ENCODE results near the gene NOP16. TPM values are rescaled to one million over a fixed set of nuclear protein-coding genes. Genes with fewer than 3 reads are reported as not detected.

Gene NOP16
- total and polyA plus RNA-seq, 2 donors (not counting 1 experiment from before 2014, with no cell fraction given) = 11.1 to 26.3 TPM

DNA sequence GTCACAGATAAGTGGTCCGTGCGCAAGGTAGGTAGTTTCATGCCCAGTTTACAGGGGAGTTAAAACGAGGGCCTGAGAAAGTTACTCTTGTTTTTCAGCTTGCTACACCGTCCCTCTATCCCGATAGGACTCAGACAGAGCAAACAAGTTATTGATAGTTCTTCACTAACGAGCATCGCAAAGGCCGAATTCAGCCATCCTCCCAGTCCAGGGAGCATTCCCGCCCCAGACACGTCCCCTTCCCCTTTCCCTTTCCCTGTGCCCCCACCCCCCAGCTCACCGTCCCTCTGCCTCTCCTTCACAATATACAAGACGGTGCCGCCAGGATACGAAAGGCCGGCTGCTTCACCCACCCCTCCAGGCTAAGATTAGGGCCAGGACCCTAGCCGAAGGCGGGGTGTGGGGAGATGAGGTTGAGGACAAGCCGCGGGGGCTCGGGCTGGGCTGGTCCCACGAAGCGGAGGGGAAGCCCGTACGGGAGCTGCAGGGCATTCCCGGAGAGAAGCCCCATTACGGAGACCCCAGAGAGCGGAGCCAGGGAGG, 27.4 kb downstream of the NOP16 start:
- Histone ChIP-seq H3K27ac (ENCODE audit: insufficient read depth, low read length) (peak overlapping the region; percentile 62), H3K9ac (ENCODE audit: insufficient read depth, low read length) (peak overlapping the region; percentile 84), H3K36me3 (ENCODE audit: control insufficient read depth, insufficient read depth, low read length) (peaks cover 5% of the 10 kb centered on the region), H3K79me2 (ENCODE audit: control insufficient read depth, insufficient read depth, low read length) (peaks cover 37% of the 10 kb centered on the region), H3K4me3 (replicated peaks in 1 of 4; ENCODE audit: control extremely low read depth in 1 of 4, insufficient read depth in 1 of 4, low read depth in 3 of 4, low read length in 4 of 4) (peak overlapping the region; percentile 88 to 99 (median 90)), H3K9me3 (ENCODE audit: control insufficient read depth, insufficient read depth, low read depth, low read length) (no peaks in the 10 kb centered on the region), H2AFZ (ENCODE audit: low read length) (peak overlapping the region; percentile 85), H4K20me1 (ENCODE audit: control insufficient read depth, extremely low read depth, insufficient read depth, low read length) (no peaks in the 10 kb centered on the region), H3K4me1 (ENCODE audit: control insufficient read depth, extremely low read depth, insufficient read depth, low read length) (peaks cover 4% of the 10 kb centered on the region), H3K4me2 (ENCODE audit: extremely low read depth, insufficient read depth, low read length) (peak overlapping the region; percentile 71), H3K27me3 (ENCODE audit: control insufficient read depth, insufficient read depth, low read length) (no peaks in the 10 kb centered on the region)
- peak in 1 of 2 donors; percentile 7 for DNase-seq (ENCODE audit: low read depth in 2 of 2)
- TF ChIP-seq EZH2 (IDR thresholded peaks at IDR 0.05; ENCODE audit: low read length, missing control alignments) = no peak
- TF ChIP-seq, protein P1, sequence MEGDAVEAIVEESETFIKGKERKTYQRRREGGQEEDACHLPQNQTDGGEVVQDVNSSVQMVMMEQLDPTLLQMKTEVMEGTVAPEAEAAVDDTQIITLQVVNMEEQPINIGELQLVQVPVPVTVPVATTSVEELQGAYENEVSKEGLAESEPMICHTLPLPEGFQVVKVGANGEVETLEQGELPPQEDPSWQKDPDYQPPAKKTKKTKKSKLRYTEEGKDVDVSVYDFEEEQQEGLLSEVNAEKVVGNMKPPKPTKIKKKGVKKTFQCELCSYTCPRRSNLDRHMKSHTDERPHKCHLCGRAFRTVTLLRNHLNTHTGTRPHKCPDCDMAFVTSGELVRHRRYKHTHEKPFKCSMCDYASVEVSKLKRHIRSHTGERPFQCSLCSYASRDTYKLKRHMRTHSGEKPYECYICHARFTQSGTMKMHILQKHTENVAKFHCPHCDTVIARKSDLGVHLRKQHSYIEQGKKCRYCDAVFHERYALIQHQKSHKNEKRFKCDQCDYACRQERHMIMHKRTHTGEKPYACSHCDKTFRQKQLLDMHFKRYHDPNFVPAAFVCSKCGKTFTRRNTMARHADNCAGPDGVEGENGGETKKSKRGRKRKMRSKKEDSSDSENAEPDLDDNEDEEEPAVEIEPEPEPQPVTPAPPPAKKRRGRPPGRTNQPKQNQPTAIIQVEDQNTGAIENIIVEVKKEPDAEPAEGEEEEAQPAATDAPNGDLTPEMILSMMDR (conservative IDR thresholded peaks at IDR 0.05 in 1 of 2, IDR thresholded peaks at IDR 0.05 in 1 of 2; ENCODE audit: low read depth in 1 of 2, low read length in 2 of 2) = no peak

DNA sequence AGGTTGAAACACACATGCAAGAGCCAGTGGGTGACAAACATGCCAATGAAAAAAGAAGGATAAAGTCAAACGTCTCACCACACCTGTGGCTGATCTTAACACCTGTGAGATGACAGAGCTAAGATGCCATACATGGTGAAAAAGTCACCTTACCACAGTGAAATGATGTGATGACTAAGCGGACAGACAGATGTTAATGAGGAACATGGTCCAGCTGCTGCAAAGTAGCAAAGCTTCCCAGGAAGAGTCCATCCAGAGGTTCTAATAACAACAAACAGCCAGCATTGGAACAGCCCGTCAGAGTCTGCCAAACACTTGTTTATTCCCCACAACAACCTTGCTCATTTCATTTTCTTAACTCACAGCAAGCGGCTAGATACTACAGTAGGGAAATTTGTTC, 28.7 kb downstream of the NOP16 start:
- Histone ChIP-seq H4K20me1 (ENCODE audit: control insufficient read depth, extremely low read depth, insufficient read depth, low read length) (no peaks in the 10 kb centered on the region), H3K36me3 (ENCODE audit: control insufficient read depth, insufficient read depth, low read length) (peaks cover 5% of the 10 kb centered on the region), H3K4me1 (ENCODE audit: control insufficient read depth, extremely low read depth, insufficient read depth, low read length) (peaks cover 2% of the 10 kb centered on the region), H3K4me3 (replicated peaks in 1 of 4; ENCODE audit: control extremely low read depth in 1 of 4, insufficient read depth in 1 of 4, low read depth in 3 of 4, low read length in 4 of 4) (peak overlapping the region in 2 of 4 experiments; percentile 40 to 41), H3K27ac (ENCODE audit: insufficient read depth, low read length) (no peak overlapping the region), H3K27me3 (ENCODE audit: control insufficient read depth, insufficient read depth, low read length) (no peaks in the 10 kb centered on the region), H3K79me2 (ENCODE audit: control insufficient read depth, insufficient read depth, low read length) (peaks cover 45% of the 10 kb centered on the region), H3K9me3 (ENCODE audit: control insufficient read depth, insufficient read depth, low read depth, low read length) (no peaks in the 10 kb centered on the region), H3K9ac (ENCODE audit: insufficient read depth, low read length) (no peak overlapping the region), H3K4me2 (ENCODE audit: extremely low read depth, insufficient read depth, low read length) (no peak overlapping the region), H2AFZ (ENCODE audit: low read length) (no peak overlapping the region)
- TF ChIP-seq, protein P1 (conservative IDR thresholded peaks at IDR 0.05 in 1 of 2, IDR thresholded peaks at IDR 0.05 in 1 of 2; ENCODE audit: low read depth in 1 of 2, low read length in 2 of 2) = no peak
- TF ChIP-seq EZH2 (IDR thresholded peaks at IDR 0.05; ENCODE audit: low read length, missing control alignments) = no peak
- DNase-seq (ENCODE audit: low read depth in 2 of 2) = peak; percentile 15 to 62

DNA sequence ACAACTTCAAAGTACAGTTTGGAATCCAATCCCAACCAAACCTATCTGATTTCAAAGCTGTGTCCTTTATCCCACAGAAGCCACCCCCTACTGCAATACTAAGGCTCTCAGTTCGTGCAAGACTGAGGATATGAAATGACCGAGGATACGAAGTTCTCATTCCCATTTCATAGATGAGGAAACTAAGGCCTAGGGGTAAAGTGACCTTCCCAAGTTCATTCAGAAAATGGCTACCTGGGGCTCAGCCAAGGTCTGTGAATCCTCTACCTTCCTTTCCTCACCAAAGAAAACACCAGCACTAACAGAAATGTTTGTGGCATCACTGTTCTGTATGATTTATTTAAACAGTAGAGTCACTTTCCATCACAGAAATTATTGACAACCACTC, 32.2 kb downstream of the NOP16 start:
- Histone ChIP-seq H3K4me2 (ENCODE audit: extremely low read depth, insufficient read depth, low read length) (no peak overlapping the region), H3K27ac (ENCODE audit: insufficient read depth, low read length) (no peak overlapping the region), H2AFZ (ENCODE audit: low read length) (no peak overlapping the region), H3K4me3 (replicated peaks in 1 of 4; ENCODE audit: control extremely low read depth in 1 of 4, insufficient read depth in 1 of 4, low read depth in 3 of 4, low read length in 4 of 4) (no peak overlapping the region), H3K9ac (ENCODE audit: insufficient read depth, low read length) (no peak overlapping the region), H3K9me3 (ENCODE audit: control insufficient read depth, insufficient read depth, low read depth, low read length) (no peaks in the 10 kb centered on the region), H4K20me1 (ENCODE audit: control insufficient read depth, extremely low read depth, insufficient read depth, low read length) (no peaks in the 10 kb centered on the region), H3K79me2 (ENCODE audit: control insufficient read depth, insufficient read depth, low read length) (peaks cover 47% of the 10 kb centered on the region), H3K27me3 (ENCODE audit: control insufficient read depth, insufficient read depth, low read length) (no peaks in the 10 kb centered on the region), H3K36me3 (ENCODE audit: control insufficient read depth, insufficient read depth, low read length) (peaks cover 8% of the 10 kb centered on the region), H3K4me1 (ENCODE audit: control insufficient read depth, extremely low read depth, insufficient read depth, low read length) (peaks cover 2% of the 10 kb centered on the region)
- no peak for DNase-seq (ENCODE audit: low read depth in 2 of 2)
- TF ChIP-seq EZH2 (IDR thresholded peaks at IDR 0.05; ENCODE audit: low read length, missing control alignments) = no peak
- TF ChIP-seq, protein P1 (conservative IDR thresholded peaks at IDR 0.05 in 1 of 2, IDR thresholded peaks at IDR 0.05 in 1 of 2; ENCODE audit: low read depth in 1 of 2, low read length in 2 of 2) = no peak

All from fibroblast of lung (primary cell).